ENCODE data around the gene HMCN2. TPM values are rescaled to one million over a fixed set of nuclear protein-coding genes. Genes with fewer than 3 reads are reported as not detected.

HMCN2 gene
- polyA plus RNA-seq, 1 experiment = under 0.01 TPM

DNA sequence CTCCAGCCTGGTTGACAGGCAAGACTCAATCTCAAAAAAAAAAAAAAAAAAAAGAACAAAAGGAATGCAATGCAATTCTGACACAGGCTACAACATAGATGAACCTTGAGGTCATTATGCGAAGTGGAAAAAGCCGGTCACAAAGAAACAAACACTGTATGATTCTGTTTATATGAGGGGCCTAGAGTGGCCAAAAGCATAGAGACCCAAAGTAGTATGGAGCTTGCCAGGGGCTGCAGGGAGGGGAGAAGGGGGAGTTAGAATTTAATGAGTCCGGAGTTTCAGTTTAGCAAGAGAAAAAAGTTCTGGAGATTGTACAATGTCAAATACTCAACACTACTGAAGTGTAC, 146.0 kb downstream of the HMCN2 start:
- no peak for DNase-seq (ENCODE audit: low read depth, low spot score)
- TF ChIP-seq, protein P1, sequence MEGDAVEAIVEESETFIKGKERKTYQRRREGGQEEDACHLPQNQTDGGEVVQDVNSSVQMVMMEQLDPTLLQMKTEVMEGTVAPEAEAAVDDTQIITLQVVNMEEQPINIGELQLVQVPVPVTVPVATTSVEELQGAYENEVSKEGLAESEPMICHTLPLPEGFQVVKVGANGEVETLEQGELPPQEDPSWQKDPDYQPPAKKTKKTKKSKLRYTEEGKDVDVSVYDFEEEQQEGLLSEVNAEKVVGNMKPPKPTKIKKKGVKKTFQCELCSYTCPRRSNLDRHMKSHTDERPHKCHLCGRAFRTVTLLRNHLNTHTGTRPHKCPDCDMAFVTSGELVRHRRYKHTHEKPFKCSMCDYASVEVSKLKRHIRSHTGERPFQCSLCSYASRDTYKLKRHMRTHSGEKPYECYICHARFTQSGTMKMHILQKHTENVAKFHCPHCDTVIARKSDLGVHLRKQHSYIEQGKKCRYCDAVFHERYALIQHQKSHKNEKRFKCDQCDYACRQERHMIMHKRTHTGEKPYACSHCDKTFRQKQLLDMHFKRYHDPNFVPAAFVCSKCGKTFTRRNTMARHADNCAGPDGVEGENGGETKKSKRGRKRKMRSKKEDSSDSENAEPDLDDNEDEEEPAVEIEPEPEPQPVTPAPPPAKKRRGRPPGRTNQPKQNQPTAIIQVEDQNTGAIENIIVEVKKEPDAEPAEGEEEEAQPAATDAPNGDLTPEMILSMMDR (IDR thresholded peaks at IDR 0.05; ENCODE audit: low read depth, low read length) = no peak
- Histone ChIP-seq H3K27me3 (ENCODE audit: control insufficient read depth, insufficient read depth, low read length) (peaks cover 15% of the 10 kb centered on the region), H3K4me3 (ENCODE audit: low read depth, low read length) (no peak overlapping the region), H3K9me3 (ENCODE audit: control insufficient read depth, insufficient read depth, low read length) (peaks cover 9% of the 10 kb centered on the region), H3K27ac (ENCODE audit: low read depth, low read length) (no peak overlapping the region)
- ChIA-PET POLR2A (interaction anchor here (0.7 kb wide), 1 partner anchor 86 kb away, joined by 3 read pairs; no protein-coding TSS in a partner anchor), CTCF (no interaction called here)

DNA sequence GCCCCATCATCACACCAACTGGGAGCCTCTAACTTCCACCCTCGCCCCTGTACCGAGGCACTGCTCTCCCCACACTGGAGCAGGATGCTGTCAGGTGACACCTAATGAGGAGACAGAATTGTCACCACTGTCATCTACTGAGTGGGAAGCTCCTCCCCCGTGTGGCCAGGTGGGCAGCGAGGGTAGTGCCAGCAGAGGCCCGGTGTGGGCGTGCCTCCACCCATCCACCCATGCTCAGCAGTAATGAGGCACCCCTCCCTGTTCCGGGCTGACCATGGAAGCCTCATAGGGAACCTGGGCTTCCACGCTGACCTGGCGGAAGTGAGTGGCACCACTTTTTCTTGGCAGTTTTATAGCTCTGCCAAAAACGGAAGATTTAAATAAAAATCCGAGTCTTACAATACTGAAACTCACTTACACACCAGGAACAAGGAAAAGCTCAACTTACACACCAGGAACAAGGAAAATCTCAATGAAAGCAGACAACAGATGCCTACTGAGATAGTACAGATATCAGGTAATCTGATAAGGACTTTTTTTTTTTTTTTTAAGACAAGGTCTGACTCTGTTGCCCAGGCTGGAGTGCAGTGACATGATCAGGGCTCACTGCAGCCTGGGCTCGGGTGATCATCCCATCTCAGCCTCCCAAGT, 148.6 kb downstream of the HMCN2 start:
- H3K9me3 ChIP-seq (ENCODE audit: control insufficient read depth, insufficient read depth, low read length) = peaks cover 3% of the 10 kb centered on the region; the same call in 1 of the 2 replicates
- DNase-seq (ENCODE audit: low read depth, low spot score) = no peak
- POLR2A ChIA-PET = no interaction called here
- TF ChIP-seq, protein P1 (IDR thresholded peaks at IDR 0.05; ENCODE audit: low read depth, low read length) = no peak
- no peak overlapping the region for H3K4me3 ChIP-seq (ENCODE audit: low read depth, low read length)
- H3K27me3 ChIP-seq (ENCODE audit: control insufficient read depth, insufficient read depth, low read length) = peaks cover 17% of the 10 kb centered on the region
- H3K27ac ChIP-seq (ENCODE audit: low read depth, low read length) = no peak overlapping the region
- CTCF ChIA-PET = no interaction called here

- CTCF ChIA-PET = no interaction called here
Observed at GRCh38 chr9:130414910-130415746, 149.6 kb downstream of the HMCN2 start.

GRCh38 chr9:130417602-130418001, 152.0 kb downstream of the HMCN2 start:
- H3K27ac ChIP-seq (ENCODE audit: low read depth, low read length) = no peak overlapping the region
- ChIA-PET POLR2A (no interaction called here), CTCF (interaction anchor here (0.6 kb wide), 1 partner anchor 212 kb away, joined by 4 read pairs; no protein-coding TSS in a partner anchor)
- no peak overlapping the region for H3K4me3 ChIP-seq (ENCODE audit: low read depth, low read length)
- no peak for DNase-seq (ENCODE audit: low read depth, low spot score)
- TF ChIP-seq, protein P1 (IDR thresholded peaks at IDR 0.05; ENCODE audit: low read depth, low read length) = no peak
- peaks cover 3% of the 10 kb centered on the region; the same call in 1 of the 2 replicates for H3K9me3 ChIP-seq (ENCODE audit: control insufficient read depth, insufficient read depth, low read length)
- peaks cover 20% of the 10 kb centered on the region for H3K27me3 ChIP-seq (ENCODE audit: control insufficient read depth, insufficient read depth, low read length)

More at GRCh38 chr9:130414910-130415746, 149.6 kb downstream of the HMCN2 start:
- TF ChIP-seq, protein P1 (IDR thresholded peaks at IDR 0.05; ENCODE audit: low read depth, low read length) = no peak
- Histone ChIP-seq H3K4me3 (ENCODE audit: low read depth, low read length) (no peak overlapping the region), H3K27me3 (ENCODE audit: control insufficient read depth, insufficient read depth, low read length) (peaks cover 15% of the 10 kb centered on the region), H3K27ac (ENCODE audit: low read depth, low read length) (no peak overlapping the region), H3K9me3 (ENCODE audit: control insufficient read depth, insufficient read depth, low read length) (peaks cover 3% of the 10 kb centered on the region; the same call in 1 of the 2 replicates)
- no peak for DNase-seq (ENCODE audit: low read depth, low spot score)
- POLR2A ChIA-PET = no interaction called here

GRCh38 chr9:130418776-130419175, 153.2 kb downstream of the HMCN2 start:
- peaks cover 18% of the 10 kb centered on the region for H3K27me3 ChIP-seq (ENCODE audit: control insufficient read depth, insufficient read depth, low read length)
- peaks cover 3% of the 10 kb centered on the region; the same call in 1 of the 2 replicates for H3K9me3 ChIP-seq (ENCODE audit: control insufficient read depth, insufficient read depth, low read length)
- ChIA-PET CTCF (no interaction called here), POLR2A (no interaction called here)
- TF ChIP-seq, protein P1 (IDR thresholded peaks at IDR 0.05; ENCODE audit: low read depth, low read length) = no peak
- H3K27ac ChIP-seq (ENCODE audit: low read depth, low read length) = no peak overlapping the region
- no peak for DNase-seq (ENCODE audit: low read depth, low spot score)
- H3K4me3 ChIP-seq (ENCODE audit: low read depth, low read length) = no peak overlapping the region

Measured in AG04450 (cell line).